Measurements from ENCODE around the gene IRF6. TPM values are rescaled to one million over a fixed set of nuclear protein-coding genes. Genes with fewer than 3 reads are reported as not detected.

Gene IRF6
- total RNA-seq: 0.52 and 0.63 TPM in 2 replicates

DNA sequence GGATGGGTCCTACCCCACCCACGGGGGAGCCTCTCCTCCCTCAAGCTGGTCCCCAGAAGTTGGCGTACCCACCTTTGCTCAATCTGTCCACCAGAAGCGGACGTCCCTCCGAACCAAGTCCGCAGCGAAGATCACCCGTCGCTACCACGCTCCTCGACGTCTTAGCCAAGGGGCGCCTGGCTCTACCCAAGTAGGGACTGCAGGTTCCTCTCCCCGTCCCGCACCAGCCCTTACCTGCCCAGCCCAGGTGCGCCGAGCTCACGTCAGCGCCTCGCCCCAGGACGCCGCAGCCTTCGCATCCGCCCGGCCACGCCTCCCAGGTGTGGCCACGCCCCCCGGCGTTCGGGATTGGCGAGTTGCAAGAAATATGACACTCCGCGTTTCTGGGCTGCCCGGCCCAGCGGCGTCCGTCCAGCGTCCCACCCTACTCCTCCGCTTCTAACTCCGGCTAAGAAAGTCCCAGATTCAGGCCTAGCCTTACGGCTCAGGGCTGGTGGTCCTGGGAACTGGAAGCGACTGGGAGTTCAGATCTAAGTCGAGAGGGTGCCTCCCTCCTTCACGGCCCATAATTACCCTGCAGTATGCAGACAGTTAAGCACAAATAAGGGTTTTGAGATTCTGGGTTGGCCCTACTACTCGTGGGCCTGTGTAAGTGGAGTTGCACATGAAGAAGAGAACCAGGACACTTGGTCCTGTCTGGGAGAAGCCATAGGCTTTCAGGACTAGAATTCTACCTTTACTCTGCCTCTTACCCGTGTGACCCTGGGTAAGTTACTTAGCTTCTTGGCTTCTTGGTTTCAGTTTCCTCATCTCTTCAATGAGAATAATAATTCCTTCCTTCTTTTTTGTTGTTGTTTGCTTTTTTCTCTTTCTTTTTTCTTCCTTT is at the start of gene IRF6:
Gene IRF6, minus strand, starts transcription at position 268 of the 886 bp plus-strand sequence. CDS start 4,729 bp downstream, outside the sequence.

GRCh38 chr1:209827384-209828262 is 21.7 kb upstream of the IRF6 start, which contains the start of gene UTP25:
TSS of gene UTP25 (plus strand) at chr1:209827972. CDS start at chr1:209828064, 92 bp downstream.

GRCh38 chr1:209784265-209785169 is 21.4 kb downstream of the IRF6 start, which contains the start of gene C1orf74:
TSS of gene C1orf74 (minus strand) at chr1:209784559. CDS start at chr1:209783634, 925 bp downstream.

GRCh38 chr1:209755926-209756614 is 49.9 kb downstream of the IRF6 start, which contains the start of gene TRAF3IP3:
TSS of gene TRAF3IP3 (plus strand) at chr1:209756053. CDS start at chr1:209760040, 3,987 bp downstream.

Other genes starting within 250 kb of the IRF6 start
- gene CAMK1G, start 222.4 kb downstream of the IRF6 start, total RNA-seq: 0.63 TPM in 1 of 2 replicates, not detected in the other
- gene LAMB3, start 153.7 kb downstream of the IRF6 start, total RNA-seq: 27.0 and 32.5 TPM in 2 replicates
- 20.2 and 28.9 TPM in 2 replicates for gene G0S2, start 130.7 kb downstream of the IRF6 start, total RNA-seq
- gene HSD11B1, start 101.3 kb downstream of the IRF6 start, total RNA-seq: 33.3 and 35.0 TPM in 2 replicates
- not detected in 2 replicates for gene TRAF3IP3, start 50.1 kb downstream of the IRF6 start, total RNA-seq
- 1.6 and 2.0 TPM in 2 replicates for gene C1orf74, start 21.6 kb downstream of the IRF6 start, total RNA-seq
- gene UTP25, start 21.8 kb upstream of the IRF6 start, total RNA-seq: 5.7 and 6.8 TPM in 2 replicates
- 2.7 and 3.6 TPM in 2 replicates for gene SYT14, start 132.1 kb upstream of the IRF6 start, total RNA-seq